ENCODE data around the gene NR1I3. TPM values are rescaled to one million over a fixed set of nuclear protein-coding genes. Genes with fewer than 3 reads are reported as not detected.

Gene NR1I3
- total RNA-seq, 2 experiments from 2014 or later, result not detected

GRCh38 chr1:161196521-161197451 is 41.2 kb downstream of the NR1I3 start:
- Histone ChIP-seq H3K27ac (ENCODE audit: low read depth, low read length, poor library complexity, severe bottlenecking) (no peak overlapping the region), H3K79me2 (ENCODE audit: insufficient read depth, low read depth, low read length) (no peaks in the 10 kb centered on the region), H3K9me3 (ENCODE audit: low read length) (no peaks in the 10 kb centered on the region), H3K4me1 (ENCODE audit: insufficient read depth, low read length, poor library complexity, severe bottlenecking) (peaks cover 48% of the 10 kb centered on the region), H3K4me3 (ENCODE audit: low read depth, low read length, poor library complexity, severe bottlenecking) (no peak overlapping the region), H3K9me2 (ENCODE audit: insufficient read depth, low read length) (no peaks in the 10 kb centered on the region), H2AFZ (ENCODE audit: low read length) (no peak overlapping the region), H3K36me3 (ENCODE audit: insufficient read depth, low read length) (no peaks in the 10 kb centered on the region), H3K4me2 (ENCODE audit: low read length) (no peak overlapping the region), H4K20me1 (ENCODE audit: insufficient read depth, low read length) (no peaks in the 10 kb centered on the region)
- TF ChIP-seq CTCF (conservative IDR thresholded peaks at IDR 0.05; ENCODE audit: low read length) (no peak), EZH2phosphoT487 (IDR thresholded peaks at IDR 0.05; ENCODE audit: borderline replicate concordance, low read depth, low read length) (no peak)
- POLR2A ChIA-PET, result interaction anchor here (0.6 kb wide), 1 partner anchor 7 kb away, joined by 4 read pairs; no protein-coding TSS in a partner anchor
- DNase-seq (ENCODE audit: low spot score), result no peak
- intact Hi-C loops (cut with micrococcal nuclease; ENCODE audit: unreplicated experiment), result no loop called here
- BruUV-seq (replicated peaks), result no TSS peak
- CTCF ChIA-PET (ENCODE audit: unreplicated experiment), result no interaction called here

- H3K4me2 ChIP-seq (ENCODE audit: low read length), result no peak overlapping the region
- no peak overlapping the region for H3K4me3 ChIP-seq (ENCODE audit: low read depth, low read length, poor library complexity, severe bottlenecking)
- no peak for DNase-seq (ENCODE audit: low spot score)
- H3K36me3 ChIP-seq (ENCODE audit: insufficient read depth, low read length), result no peaks in the 10 kb centered on the region
- H3K27ac ChIP-seq (ENCODE audit: low read depth, low read length, poor library complexity, severe bottlenecking), result no peak overlapping the region
- ChIA-PET CTCF (ENCODE audit: unreplicated experiment) (no interaction called here), POLR2A (interaction anchor here (0.6 kb wide), 1 partner anchor 8 kb away, joined by 4 read pairs; no protein-coding TSS in a partner anchor)
- no peak overlapping the region for H2AFZ ChIP-seq (ENCODE audit: low read length)
- H3K9me3 ChIP-seq (ENCODE audit: low read length), result no peaks in the 10 kb centered on the region
- intact Hi-C loops (cut with micrococcal nuclease; ENCODE audit: unreplicated experiment), result no loop called here
- no TSS peak for BruUV-seq (replicated peaks)
- H3K79me2 ChIP-seq (ENCODE audit: insufficient read depth, low read depth, low read length), result no peaks in the 10 kb centered on the region
- peaks cover 41% of the 10 kb centered on the region for H3K4me1 ChIP-seq (ENCODE audit: insufficient read depth, low read length, poor library complexity, severe bottlenecking)
- TF ChIP-seq EZH2phosphoT487 (IDR thresholded peaks at IDR 0.05; ENCODE audit: borderline replicate concordance, low read depth, low read length) (no peak), CTCF (conservative IDR thresholded peaks at IDR 0.05; ENCODE audit: low read length) (no peak)
- no peaks in the 10 kb centered on the region for H3K9me2 ChIP-seq (ENCODE audit: insufficient read depth, low read length)
- no peaks in the 10 kb centered on the region for H4K20me1 ChIP-seq (ENCODE audit: insufficient read depth, low read length)
Observed at GRCh38 chr1:161196111-161196510, 41.9 kb downstream of the NR1I3 start.

GRCh38 chr1:161195171-161195570 is 42.8 kb downstream of the NR1I3 start:
- Histone ChIP-seq H3K9me3 (ENCODE audit: low read length) (no peaks in the 10 kb centered on the region), H4K20me1 (ENCODE audit: insufficient read depth, low read length) (no peaks in the 10 kb centered on the region), H3K4me1 (ENCODE audit: insufficient read depth, low read length, poor library complexity, severe bottlenecking) (peaks cover 32% of the 10 kb centered on the region), H3K27ac (ENCODE audit: low read depth, low read length, poor library complexity, severe bottlenecking) (peak overlapping the region; percentile 58), H3K4me3 (ENCODE audit: low read depth, low read length, poor library complexity, severe bottlenecking) (no peak overlapping the region), H3K4me2 (ENCODE audit: low read length) (peak overlapping the region; percentile 55), H2AFZ (ENCODE audit: low read length) (peak overlapping the region; percentile 44), H3K9me2 (ENCODE audit: insufficient read depth, low read length) (no peaks in the 10 kb centered on the region), H3K79me2 (ENCODE audit: insufficient read depth, low read depth, low read length) (no peaks in the 10 kb centered on the region), H3K36me3 (ENCODE audit: insufficient read depth, low read length) (no peaks in the 10 kb centered on the region)
- TF ChIP-seq EZH2phosphoT487 (IDR thresholded peaks at IDR 0.05; ENCODE audit: borderline replicate concordance, low read depth, low read length) (no peak), CTCF (conservative IDR thresholded peaks at IDR 0.05; ENCODE audit: low read length) (no peak)
- ChIA-PET CTCF (ENCODE audit: unreplicated experiment) (interaction anchor here (1.1 kb wide), 1 partner anchor 18 kb away, joined by 3 read pairs; the partner anchor contains the start of gene B4GALT3), POLR2A (interaction anchor here (0.6 to 1.1 kb wide), 4 partner anchors 31 to 226 kb away, joined by 3 to 5 read pairs (median 3); partner anchors contain the start of gene TOMM40L)
- intact Hi-C loops (cut with micrococcal nuclease; ENCODE audit: unreplicated experiment), result no loop called here
- BruUV-seq (replicated peaks), result no TSS peak
- DNase-seq (ENCODE audit: low spot score), result peak; percentile 66
